ENCODE results near the gene CABP5.

GRCh38 chr19:48025480-48025879 is 18.4 kb downstream of the CABP5 start:
- TF ChIP-seq CTCF (IDR thresholded peaks at IDR 0.05) (no peak), POLR2A (IDR thresholded peaks at IDR 0.05) (no peak), POLR2AphosphoS5 (IDR thresholded peaks at IDR 0.05) (no peak)
